ENCODE results near the gene BEND3. TPM values are rescaled to one million over a fixed set of nuclear protein-coding genes. Genes with fewer than 3 reads are reported as not detected.
A peak's percentile ranks its signal among the peaks of the same experiment; 100 is the strongest.

BEND3 gene
- polyA plus RNA-seq, 3 donors = 0.17 to 0.52 (median 0.24) TPM

GRCh38 chr6:107083921-107084320 lies 31.4 kb downstream of the BEND3 start:
- H3K9me3 ChIP-seq (replicated peaks in 1 of 2; ENCODE audit: control insufficient read depth in 1 of 2, insufficient read depth in 1 of 2, low read length in 2 of 2) = no peaks in the 10 kb centered on the region
- 94% methylated on average over 5 of the region's 6 CpGs for WGBS (ENCODE audit: insufficient coverage)
- peaks cover 0 to 22% (median 9%) of the 10 kb centered on the region in 7 donors for H3K9me3 Mint-ChIP-seq
- H3K79me2 ChIP-seq (ENCODE audit: insufficient read depth, low read length) = no peaks in the 10 kb centered on the region
- no peak overlapping the region for H3K9ac ChIP-seq (ENCODE audit: insufficient read depth, low read length, poor library complexity, severe bottlenecking)
- DNase-seq = no peak
- no peak overlapping the region for H3K4me3 ChIP-seq (replicated peaks in 1 of 3; ENCODE audit: low read depth in 2 of 3, low read length in 3 of 3)
- no peaks in the 10 kb centered on the region for H3K4me1 Mint-ChIP-seq
- intact Hi-C loops (cut with micrococcal nuclease) = no loop called here
- H3K36me3 ChIP-seq (replicated peaks in 1 of 2; ENCODE audit: control insufficient read depth in 1 of 2, insufficient read depth in 2 of 2, low read length in 2 of 2) = peaks cover 0 to 3% of the 10 kb centered on the region in 2 donors
- no peaks in the 10 kb centered on the region for H3K27me3 ChIP-seq (ENCODE audit: control insufficient read depth in 2 of 2, insufficient read depth in 2 of 2, low read length in 2 of 2)
- H2AFZ ChIP-seq (ENCODE audit: insufficient read depth, low read depth, low read length, poor library complexity, severe bottlenecking) = no peak overlapping the region
- no peak overlapping the region for H3K27ac ChIP-seq (ENCODE audit: low read depth in 1 of 2, low read length in 2 of 2)
- TF ChIP-seq CTCF (IDR thresholded peaks at IDR 0.05) = no peak
- peaks cover 2 to 11% of the 10 kb centered on the region in 2 donors for H3K36me3 Mint-ChIP-seq
- no peaks in the 10 kb centered on the region for H4K20me1 ChIP-seq (ENCODE audit: insufficient read depth, low read length)
- H3K27me3 Mint-ChIP-seq (ENCODE audit: low read depth in 3 of 3) = peaks cover 0 to 4% (median 0%) of the 10 kb centered on the region in 3 donors
- H3K4me1 ChIP-seq (ENCODE audit: control insufficient read depth in 1 of 2, insufficient read depth in 2 of 2, low read length in 2 of 2) = no peaks in the 10 kb centered on the region
- H3K4me2 ChIP-seq (replicated peaks; ENCODE audit: extremely low read depth, low read length, poor library complexity, severe bottlenecking) = no peak overlapping the region
- H3K4me3 Mint-ChIP-seq = no peak overlapping the region
- peak overlapping the region in 1 of 7 donors; percentile 9 for H3K27ac Mint-ChIP-seq

GRCh38 chr6:107083047-107083768 lies 32.1 kb downstream of the BEND3 start:
- H3K4me3 ChIP-seq (replicated peaks in 1 of 3; ENCODE audit: low read depth in 2 of 3, low read length in 3 of 3) = no peak overlapping the region
- no peaks in the 10 kb centered on the region for H3K4me1 ChIP-seq (ENCODE audit: control insufficient read depth in 1 of 2, insufficient read depth in 2 of 2, low read length in 2 of 2)
- intact Hi-C loops (cut with micrococcal nuclease) = no loop called here
- H3K36me3 ChIP-seq (replicated peaks in 1 of 2; ENCODE audit: control insufficient read depth in 1 of 2, insufficient read depth in 2 of 2, low read length in 2 of 2) = peaks cover 0 to 3% of the 10 kb centered on the region in 2 donors
- H4K20me1 ChIP-seq (ENCODE audit: insufficient read depth, low read length) = no peaks in the 10 kb centered on the region
- DNase-seq = no peak
- no peak overlapping the region for H2AFZ ChIP-seq (ENCODE audit: insufficient read depth, low read depth, low read length, poor library complexity, severe bottlenecking)
- no peaks in the 10 kb centered on the region for H3K27me3 ChIP-seq (ENCODE audit: control insufficient read depth in 2 of 2, insufficient read depth in 2 of 2, low read length in 2 of 2)
- no peaks in the 10 kb centered on the region for H3K9me3 ChIP-seq (replicated peaks in 1 of 2; ENCODE audit: control insufficient read depth in 1 of 2, insufficient read depth in 1 of 2, low read length in 2 of 2)
- Mint-ChIP-seq H3K36me3 (peaks cover 2 to 8% of the 10 kb centered on the region in 2 donors), H3K27ac (no peak overlapping the region), H3K9me3 (peaks cover 0 to 22% (median 9%) of the 10 kb centered on the region in 7 donors), H3K4me3 (no peak overlapping the region), H3K27me3 (ENCODE audit: low read depth in 3 of 3) (peaks cover 0 to 4% (median 0%) of the 10 kb centered on the region in 3 donors), H3K4me1 (no peaks in the 10 kb centered on the region)
- WGBS (ENCODE audit: insufficient coverage) = 98% methylated on average over 7 of the region's 10 CpGs
- H3K79me2 ChIP-seq (ENCODE audit: insufficient read depth, low read length) = no peaks in the 10 kb centered on the region
- no peak overlapping the region for H3K4me2 ChIP-seq (replicated peaks; ENCODE audit: extremely low read depth, low read length, poor library complexity, severe bottlenecking)
- H3K27ac ChIP-seq (ENCODE audit: low read depth in 1 of 2, low read length in 2 of 2) = no peak overlapping the region
- no peak for TF ChIP-seq CTCF (IDR thresholded peaks at IDR 0.05)
- H3K9ac ChIP-seq (ENCODE audit: insufficient read depth, low read length, poor library complexity, severe bottlenecking) = no peak overlapping the region
